Neuronal stem cell (in vitro differentiated cells): ENCODE data around the gene FCGBP.
"Not testable (repeated sequence)": the region's sequence is repeated elsewhere in the genome, so short reads cannot be mapped to it uniquely, and the experiment has no call there.

ENCODE experiments used
- DNase-seq: peaks from one replicate; pipeline ENCODE4 v3.0.0-alpha.2; 2013; ENCODE audit warnings: low spot score
- H2AFZ ChIP-seq: one replicate; pipeline ENCODE4 v1.6.1; 2013; ENCODE audit warnings: mild to moderate bottlenecking, low read length, inconsistent platforms
- H2AK5ac ChIP-seq: 2 replicates; pipeline ENCODE4 v1.6.1; 2013; ENCODE audit warnings: low read depth, mild to moderate bottlenecking, inconsistent platforms, low read length, moderate library complexity, mixed read lengths
- H2BK120ac ChIP-seq: 2 replicates; pipeline ENCODE4 v1.6.1; 2013; ENCODE audit warnings: low read depth, mild to moderate bottlenecking, inconsistent platforms, low read length, moderate library complexity, mixed read lengths
- H2BK12ac ChIP-seq: one replicate; pipeline ENCODE4 v1.6.1; 2013; ENCODE audit warnings: low read length, inconsistent platforms
- H2BK15ac ChIP-seq: 2 replicates; pipeline ENCODE4 v1.6.1; 2013; ENCODE audit warnings: mild to moderate bottlenecking, low read length, inconsistent platforms, mixed read lengths
- H2BK5ac ChIP-seq: one replicate; pipeline ENCODE4 v1.6.1; 2013; ENCODE audit warnings: inconsistent platforms, mild to moderate bottlenecking, low read length, moderate library complexity
- H3K14ac ChIP-seq: one replicate; pipeline ENCODE4 v1.6.1; 2013; ENCODE audit warnings: low read length, inconsistent platforms
- H3K18ac ChIP-seq: 2 replicates; pipeline ENCODE4 v1.6.1; 2013; ENCODE audit warnings: low read length, inconsistent platforms
- H3K23ac ChIP-seq: 2 replicates; pipeline ENCODE4 v1.6.1; 2013; ENCODE audit warnings: low read depth, mild to moderate bottlenecking, mixed read lengths, low read length, inconsistent platforms; ENCODE audit not compliant: poor library complexity
- H3K27ac ChIP-seq: replicated peaks from 3 replicates; pipeline ENCODE4 v1.5.1; 2013; ENCODE audit warnings: low read length, inconsistent platforms
- H3K27me3 ChIP-seq, 3 experiments: 2 replicates each; pipeline ENCODE4 v1.6.1; 2013; ENCODE audit warnings: low read length in 3 of 3, mild to moderate bottlenecking in 2 of 3, inconsistent platforms in 1 of 3, low read depth in 1 of 3, mixed read lengths in 1 of 3, moderate library complexity in 1 of 3; ENCODE audit not compliant: control insufficient read depth in 3 of 3, insufficient read depth in 3 of 3
- H3K36me3 ChIP-seq, 2 donors: replicated peaks in 1 of 2; 2 replicates each; pipeline ENCODE4 v1.6.1; 2013; ENCODE audit warnings: low read length in 2 of 2; ENCODE audit not compliant: control insufficient read depth in 2 of 2, insufficient read depth in 2 of 2
- H3K4ac ChIP-seq: 2 replicates; pipeline ENCODE4 v1.6.1; 2013; ENCODE audit warnings: inconsistent platforms, mild to moderate bottlenecking, low read length, moderate library complexity
- H3K4me1 ChIP-seq, 2 donors: 1 replicate in 1 of 2; 2 replicates in 1 of 2; pipeline ENCODE4 v1.6.1; 2013; ENCODE audit warnings: low read length in 2 of 2, low read depth in 1 of 2; ENCODE audit not compliant: control insufficient read depth in 2 of 2, insufficient read depth in 1 of 2
- H3K4me2 ChIP-seq: one replicate; pipeline ENCODE4 v1.6.1; 2013; ENCODE audit warnings: mild to moderate bottlenecking, low read length, inconsistent platforms; ENCODE audit not compliant: insufficient read depth, poor library complexity, severe bottlenecking
- H3K4me3 ChIP-seq, 2 donors: 2 replicates each; pipeline ENCODE4 v1.5.1; 2013; ENCODE audit warnings: low read length in 2 of 2, mild to moderate bottlenecking in 2 of 2, inconsistent platforms in 1 of 2, moderate library complexity in 1 of 2
- H3K79me1 ChIP-seq: one replicate; pipeline ENCODE4 v1.6.1; 2013; ENCODE audit warnings: low read depth, mild to moderate bottlenecking, inconsistent platforms, low read length, moderate library complexity
- H3K9ac ChIP-seq: one replicate; pipeline ENCODE4 v1.6.1; 2013; ENCODE audit warnings: mild to moderate bottlenecking, low read depth, low read length, inconsistent platforms; ENCODE audit not compliant: poor library complexity
- H3K9me3 ChIP-seq, 2 donors: replicated peaks in 1 of 2; 2 replicates each; pipeline versions ENCODE3 to v1.6.1; 2013; ENCODE audit warnings: low read length in 2 of 2, mild to moderate bottlenecking in 2 of 2, inconsistent platforms in 1 of 2, low read depth in 1 of 2, mixed read lengths in 1 of 2, moderate library complexity in 1 of 2; ENCODE audit not compliant: control insufficient read depth in 2 of 2, insufficient read depth in 1 of 2
- H4K8ac ChIP-seq: one replicate; pipeline ENCODE4 v1.6.1; 2013; ENCODE audit warnings: low read depth, mild to moderate bottlenecking, inconsistent platforms, low read length, moderate library complexity
- H4K91ac ChIP-seq: one replicate; pipeline ENCODE4 v1.6.1; 2013; ENCODE audit warnings: low read length, low read depth, mild to moderate bottlenecking, inconsistent platforms; ENCODE audit not compliant: poor library complexity
- WGBS, 2 donors: extraction: QIAGEN DNeasy Blood & Tissue Kit; methylation state at CpG; one replicate each; pipeline ENCODE4 v1.1.7; 2013; ENCODE audit warnings: missing lambda C conversion rate in 2 of 2, mixed read lengths in 1 of 2; ENCODE audit not compliant: insufficient read length in 2 of 2, insufficient replicate concordance in 1 of 2; ENCODE audit errors: extremely low coverage in 2 of 2; 5-methylcytosine and 5-hydroxymethylcytosine counted together

FCGBP gene

DNA sequence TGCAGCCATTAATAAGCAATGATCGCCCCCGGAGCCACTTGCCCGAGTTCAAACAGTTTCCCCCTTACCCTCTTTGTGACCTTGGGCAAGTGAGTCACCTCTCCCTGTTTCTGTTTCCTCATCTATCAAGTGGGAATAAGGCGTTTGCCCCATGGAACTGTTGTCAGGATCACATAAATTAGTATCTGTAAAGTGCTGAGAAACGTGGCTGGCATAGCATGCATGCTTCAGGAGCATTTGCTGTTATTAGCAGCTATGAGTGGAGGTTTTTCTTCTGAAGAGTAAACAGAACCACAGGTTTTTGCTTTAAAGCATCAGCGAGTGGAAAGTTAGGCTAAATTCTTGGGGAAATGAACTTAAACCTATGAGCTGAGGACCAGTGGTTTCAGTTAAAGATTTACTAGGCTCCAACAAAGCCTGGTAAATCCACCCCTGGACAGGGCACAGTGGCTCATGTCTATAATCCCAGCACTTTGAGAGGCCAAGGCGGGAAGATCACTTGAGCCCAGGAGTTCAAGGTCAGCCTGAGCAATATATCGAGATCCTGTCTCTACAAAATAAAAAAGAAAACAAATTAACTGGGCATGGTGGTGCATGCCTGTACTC, 30.8 kb downstream of the FCGBP start:
- no CpG with 5 or more reads among the region's 8 CpGs for WGBS, 2 donors
- not testable (repeated sequence) for H3K4ac ChIP-seq, H2BK5ac ChIP-seq, H3K27ac ChIP-seq, H2AFZ ChIP-seq, H3K14ac ChIP-seq, H3K79me1 ChIP-seq, DNase-seq, H2AK5ac ChIP-seq, H3K9ac ChIP-seq, H3K4me2 ChIP-seq, H3K4me1 ChIP-seq, H3K23ac ChIP-seq, H3K18ac ChIP-seq, H2BK15ac ChIP-seq, H3K4me3 ChIP-seq, H3K9me3 ChIP-seq, H2BK12ac ChIP-seq, H3K36me3 ChIP-seq, H3K27me3 ChIP-seq, H4K91ac ChIP-seq, H4K8ac ChIP-seq, H2BK120ac ChIP-seq

DNA sequence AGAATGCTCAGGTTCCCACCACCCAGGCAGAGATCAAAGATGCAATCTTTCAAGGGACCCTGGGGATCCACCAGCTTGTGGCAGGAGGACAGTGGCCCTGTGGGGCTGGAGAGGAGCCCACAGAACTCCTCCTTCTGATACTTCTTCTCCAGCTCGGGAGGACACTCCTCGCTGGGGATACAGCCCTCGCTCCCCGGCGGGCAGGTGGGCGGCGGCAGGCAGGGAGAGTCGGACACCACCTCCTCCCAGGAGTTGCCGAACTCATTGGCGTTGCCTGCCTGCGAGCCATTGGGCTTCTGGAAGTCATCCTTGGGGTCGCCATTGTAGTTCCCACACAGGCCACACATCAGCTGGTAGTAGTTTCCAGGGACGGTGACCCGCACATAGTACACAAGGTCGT, 32.1 kb downstream of the FCGBP start:
- not testable (repeated sequence) for H3K4me3 ChIP-seq, H3K9ac ChIP-seq, H3K4me1 ChIP-seq, H2BK12ac ChIP-seq, H4K8ac ChIP-seq, H2AFZ ChIP-seq, H3K36me3 ChIP-seq, H3K18ac ChIP-seq, H3K23ac ChIP-seq, H2AK5ac ChIP-seq, H3K4me2 ChIP-seq, H2BK5ac ChIP-seq, H3K79me1 ChIP-seq, H3K27me3 ChIP-seq, H3K14ac ChIP-seq, H2BK120ac ChIP-seq, H2BK15ac ChIP-seq, H3K27ac ChIP-seq, DNase-seq, H3K9me3 ChIP-seq, H4K91ac ChIP-seq, H3K4ac ChIP-seq
- WGBS, 2 donors = no CpG with 5 or more reads among the region's 15 CpGs

GRCh38 chr19:39901681-39902080, 32.8 kb downstream of the FCGBP start:
- H3K79me1 ChIP-seq, H3K27me3 ChIP-seq, H4K8ac ChIP-seq, H3K18ac ChIP-seq, H3K36me3 ChIP-seq, H3K9ac ChIP-seq, H2BK12ac ChIP-seq, H3K4me1 ChIP-seq, H3K14ac ChIP-seq, H3K23ac ChIP-seq, H3K9me3 ChIP-seq, H3K4me3 ChIP-seq, H3K27ac ChIP-seq, DNase-seq, H2BK5ac ChIP-seq, H3K4ac ChIP-seq, H2AK5ac ChIP-seq, H4K91ac ChIP-seq, H3K4me2 ChIP-seq, H2BK120ac ChIP-seq, H2AFZ ChIP-seq, H2BK15ac ChIP-seq: not testable (repeated sequence)
- no CpG with 5 or more reads among the region's 7 CpGs for WGBS, 2 donors

DNA sequence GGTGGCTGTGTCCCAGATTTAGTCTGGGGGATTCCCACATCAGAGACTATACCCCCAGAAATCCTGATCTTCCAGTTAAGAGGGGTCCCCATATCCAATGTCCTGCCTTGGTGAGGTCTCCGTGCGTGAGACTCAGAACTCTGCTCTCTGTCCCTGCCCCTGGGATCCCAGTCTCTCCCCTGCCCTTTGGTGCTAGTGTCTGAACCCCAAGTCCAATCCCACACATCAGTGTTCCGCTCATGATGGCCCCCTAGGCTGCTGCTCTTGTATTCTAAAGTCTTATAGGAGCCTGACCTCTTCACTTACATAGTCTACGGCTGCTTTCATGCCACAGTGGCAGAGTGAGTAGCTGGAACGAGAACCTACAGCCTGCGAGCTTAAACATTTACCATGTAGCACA, 35.6 kb downstream of the FCGBP start:
- WGBS, 2 donors = no CpG with 5 or more reads among the region's 6 CpGs
- not testable (repeated sequence) for H4K8ac ChIP-seq, H3K4me3 ChIP-seq, H3K36me3 ChIP-seq, H3K4me1 ChIP-seq, H3K4ac ChIP-seq, H3K23ac ChIP-seq, H2BK5ac ChIP-seq, H3K4me2 ChIP-seq, H4K91ac ChIP-seq, H2AFZ ChIP-seq, H2AK5ac ChIP-seq, H3K9me3 ChIP-seq, H3K18ac ChIP-seq, DNase-seq, H2BK120ac ChIP-seq, H3K14ac ChIP-seq, H3K9ac ChIP-seq, H2BK15ac ChIP-seq, H3K27me3 ChIP-seq, H2BK12ac ChIP-seq, H3K27ac ChIP-seq, H3K79me1 ChIP-seq
